Measurements from ENCODE around the gene LDLRAD4. TPM values are rescaled to one million over a fixed set of nuclear protein-coding genes. Genes with fewer than 3 reads are reported as not detected.
"Not testable (repeated sequence)": the region's sequence is repeated elsewhere in the genome, so short reads cannot be mapped to it uniquely, and the experiment has no call there.

Gene LDLRAD4
- polyA plus RNA-seq, 1 donor: 9.1 TPM

DNA sequence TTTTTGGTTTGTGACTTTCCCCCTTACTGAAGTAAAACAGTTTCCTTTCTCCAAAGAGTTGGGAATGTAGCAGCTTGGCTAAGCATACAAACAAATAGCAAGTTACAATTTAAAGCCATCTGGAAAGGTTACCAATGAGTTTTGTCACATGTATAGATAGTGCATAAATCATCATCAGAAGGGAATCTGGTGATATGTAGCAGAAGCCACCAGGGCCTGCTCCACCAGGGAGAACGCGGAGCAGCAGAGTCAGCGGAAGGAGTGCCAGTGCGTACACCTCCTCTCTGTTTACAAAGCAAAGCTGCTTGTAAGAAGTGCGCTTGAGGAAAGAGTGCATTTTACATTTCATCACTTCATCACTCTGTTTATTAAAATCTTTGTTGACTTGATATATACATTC lies 267.7 kb downstream of the LDLRAD4 start:
- Histone ChIP-seq H3K36me3 (ENCODE audit: control insufficient read depth, insufficient read depth, low read length) (no peaks in the 10 kb centered on the region), H3K4me3 (ENCODE audit: low read length) (no peak overlapping the region), H3K4me1 (ENCODE audit: control insufficient read depth, insufficient read depth, low read length) (no peaks in the 10 kb centered on the region), H3K27ac (ENCODE audit: low read length) (no peak overlapping the region), H3K9me3 (ENCODE audit: control insufficient read depth, low read depth, low read length) (no peaks in the 10 kb centered on the region), H3K27me3 (ENCODE audit: control insufficient read depth, insufficient read depth, low read length) (no peaks in the 10 kb centered on the region)
- no CpG with 5 or more reads among the region's 5 CpGs for WGBS (ENCODE audit: insufficient coverage, low lambda C conversion rate)
- DNase-seq: no peak

DNA sequence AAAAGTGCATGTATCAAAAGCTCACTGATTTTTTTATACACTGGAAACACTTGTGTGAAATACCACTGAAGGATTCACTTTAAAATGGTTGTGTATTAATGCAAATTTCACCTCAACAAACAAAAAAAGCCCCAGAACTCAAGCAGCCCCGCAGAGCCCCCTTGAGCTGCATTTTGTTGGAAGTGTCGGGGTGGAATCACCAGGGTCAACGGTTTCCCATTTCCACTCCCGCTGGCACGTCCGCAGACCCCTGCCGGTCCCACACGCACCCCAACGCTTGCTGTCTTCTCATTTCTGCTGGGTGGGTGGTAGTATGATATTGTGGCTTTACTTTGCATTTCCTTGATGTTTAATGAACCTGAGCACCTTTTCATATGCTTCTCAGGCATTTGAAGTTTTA lies 268.1 kb downstream of the LDLRAD4 start:
- no peak overlapping the region for H3K27ac ChIP-seq (ENCODE audit: low read length)
- no peaks in the 10 kb centered on the region for H3K36me3 ChIP-seq (ENCODE audit: control insufficient read depth, insufficient read depth, low read length)
- 100% methylated on average over 5 of the region's 9 CpGs for WGBS (ENCODE audit: insufficient coverage, low lambda C conversion rate)

DNA sequence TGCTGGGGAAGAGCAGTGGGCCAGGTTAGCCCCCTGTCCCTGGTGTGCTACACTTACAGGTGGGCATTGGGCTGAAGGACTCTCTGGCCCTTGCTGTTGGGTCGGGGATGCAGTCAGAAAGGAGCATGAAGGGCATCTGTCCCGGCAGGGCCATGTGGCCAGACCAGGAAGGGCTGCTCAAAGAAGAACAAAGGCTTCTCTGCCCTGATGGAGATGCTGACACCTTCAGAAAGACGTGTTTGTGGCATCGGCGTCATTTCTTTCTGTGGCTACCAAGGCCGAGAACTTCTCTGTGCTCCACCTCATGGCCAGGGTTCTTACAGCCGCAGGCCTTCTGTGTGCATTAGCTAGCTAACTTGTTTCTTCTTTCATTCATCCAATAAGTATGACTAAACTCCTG lies 268.7 kb downstream of the LDLRAD4 start:
- Histone ChIP-seq H3K36me3 (ENCODE audit: control insufficient read depth, insufficient read depth, low read length) (no peaks in the 10 kb centered on the region), H3K9me3 (ENCODE audit: control insufficient read depth, low read depth, low read length) (no peaks in the 10 kb centered on the region), H3K27ac (ENCODE audit: low read length) (no peak overlapping the region), H3K27me3 (ENCODE audit: control insufficient read depth, insufficient read depth, low read length) (no peaks in the 10 kb centered on the region), H3K4me1 (ENCODE audit: control insufficient read depth, insufficient read depth, low read length) (no peaks in the 10 kb centered on the region), H3K4me3 (ENCODE audit: low read length) (no peak overlapping the region)
- no CpG with 5 or more reads among the region's 7 CpGs for WGBS (ENCODE audit: insufficient coverage, low lambda C conversion rate)
- no peak for DNase-seq

More for the DNA sequence above, 268.1 kb downstream of the LDLRAD4 start:
- no peaks in the 10 kb centered on the region for H3K27me3 ChIP-seq (ENCODE audit: control insufficient read depth, insufficient read depth, low read length)
- no peak for DNase-seq
- no peaks in the 10 kb centered on the region for H3K9me3 ChIP-seq (ENCODE audit: control insufficient read depth, low read depth, low read length)
- no peaks in the 10 kb centered on the region for H3K4me1 ChIP-seq (ENCODE audit: control insufficient read depth, insufficient read depth, low read length)
- no peak overlapping the region for H3K4me3 ChIP-seq (ENCODE audit: low read length)

DNA sequence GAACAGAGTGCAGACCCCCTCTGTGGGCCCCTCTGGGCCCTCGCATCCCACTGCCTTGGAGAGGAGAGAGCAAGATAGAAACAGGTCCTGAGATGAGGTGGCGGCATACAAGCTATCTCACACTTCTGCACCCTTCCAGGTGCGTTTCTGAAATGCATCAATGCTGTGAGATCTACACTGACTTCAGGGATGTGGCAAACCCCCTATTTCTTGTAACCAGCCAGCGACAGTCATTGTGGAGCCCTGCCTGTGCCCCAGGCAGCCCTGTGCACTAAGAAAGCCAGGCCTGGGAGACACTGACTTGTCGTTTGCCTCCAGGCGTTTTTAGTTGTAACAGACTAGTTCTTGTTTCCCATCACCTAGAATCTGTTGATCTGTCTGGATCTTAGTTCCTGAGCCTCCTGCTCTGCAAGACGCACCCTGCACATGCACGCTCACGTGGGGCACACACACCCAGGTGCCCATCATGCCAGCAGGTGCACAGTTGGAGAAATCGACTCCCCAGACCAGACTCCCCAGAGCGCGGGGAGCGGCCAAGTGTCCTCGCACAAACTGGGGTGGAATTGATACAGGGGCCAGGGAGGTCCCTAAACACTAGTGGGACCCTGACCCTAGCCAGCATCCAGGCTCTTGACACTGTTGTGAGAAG lies 269.8 kb downstream of the LDLRAD4 start:
- Histone ChIP-seq H3K4me3 (ENCODE audit: low read length) (no peak overlapping the region), H3K36me3 (ENCODE audit: control insufficient read depth, insufficient read depth, low read length) (no peaks in the 10 kb centered on the region), H3K27ac (ENCODE audit: low read length) (no peak overlapping the region), H3K4me1 (ENCODE audit: control insufficient read depth, insufficient read depth, low read length) (no peaks in the 10 kb centered on the region), H3K9me3 (ENCODE audit: control insufficient read depth, low read depth, low read length) (no peaks in the 10 kb centered on the region), H3K27me3 (ENCODE audit: control insufficient read depth, insufficient read depth, low read length) (no peaks in the 10 kb centered on the region)
- DNase-seq: no peak
- no CpG with 5 or more reads among the region's 14 CpGs for WGBS (ENCODE audit: insufficient coverage, low lambda C conversion rate)

DNA sequence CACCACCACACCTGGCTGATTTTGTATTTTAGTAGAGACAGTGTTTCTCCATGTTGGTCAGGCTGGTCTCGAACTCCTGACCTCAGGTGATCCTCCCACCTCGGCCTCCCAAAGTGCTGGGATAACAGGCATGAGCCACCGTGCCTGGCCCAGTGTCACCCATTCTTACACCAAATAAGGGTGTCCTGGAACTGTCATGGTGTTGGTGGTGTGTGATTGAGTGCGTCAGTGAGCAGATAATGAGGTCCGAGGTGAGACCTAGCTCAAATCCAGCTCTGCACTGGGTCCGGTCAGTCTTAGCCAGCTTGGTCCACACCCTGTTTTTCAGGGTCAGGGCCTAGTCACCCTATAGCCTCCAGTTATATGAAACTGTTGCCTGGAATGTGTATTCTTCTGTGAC lies 270.7 kb downstream of the LDLRAD4 start:
- H3K4me1 ChIP-seq (ENCODE audit: control insufficient read depth, insufficient read depth, low read length); H3K4me3 ChIP-seq (ENCODE audit: low read length); H3K27ac ChIP-seq (ENCODE audit: low read length); DNase-seq; H3K9me3 ChIP-seq (ENCODE audit: control insufficient read depth, low read depth, low read length); H3K27me3 ChIP-seq (ENCODE audit: control insufficient read depth, insufficient read depth, low read length); H3K36me3 ChIP-seq (ENCODE audit: control insufficient read depth, insufficient read depth, low read length): not testable (repeated sequence)
- no CpG with 5 or more reads among the region's 6 CpGs for WGBS (ENCODE audit: insufficient coverage, low lambda C conversion rate)

DNA sequence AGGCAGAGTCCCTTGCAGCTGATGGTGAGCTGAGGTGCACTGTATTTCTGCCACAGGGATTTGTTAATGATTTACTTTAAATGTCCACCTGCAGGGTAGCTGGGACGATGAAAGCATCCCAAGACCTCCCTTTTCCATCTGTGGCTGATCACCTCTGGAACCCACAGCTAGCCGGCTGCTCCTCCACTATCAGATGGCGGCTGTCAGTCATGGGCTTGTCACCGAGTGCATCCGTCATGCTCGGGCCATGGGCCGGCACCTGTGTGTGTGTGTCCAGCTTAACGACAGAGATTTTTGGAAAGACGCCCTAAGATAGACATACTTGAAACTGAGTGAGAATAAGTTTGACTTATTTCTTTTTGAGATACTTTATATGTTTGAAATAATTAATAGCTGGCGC lies 272.6 kb downstream of the LDLRAD4 start:
- Histone ChIP-seq H3K9me3 (ENCODE audit: control insufficient read depth, low read depth, low read length) (no peaks in the 10 kb centered on the region), H3K4me1 (ENCODE audit: control insufficient read depth, insufficient read depth, low read length) (no peaks in the 10 kb centered on the region), H3K27ac (ENCODE audit: low read length) (no peak overlapping the region), H3K36me3 (ENCODE audit: control insufficient read depth, insufficient read depth, low read length) (no peaks in the 10 kb centered on the region), H3K27me3 (ENCODE audit: control insufficient read depth, insufficient read depth, low read length) (no peaks in the 10 kb centered on the region), H3K4me3 (ENCODE audit: low read length) (no peak overlapping the region)
- DNase-seq: no peak
- 100% methylated on average over 1 of the region's 10 CpGs for WGBS (ENCODE audit: insufficient coverage, low lambda C conversion rate)

DNA sequence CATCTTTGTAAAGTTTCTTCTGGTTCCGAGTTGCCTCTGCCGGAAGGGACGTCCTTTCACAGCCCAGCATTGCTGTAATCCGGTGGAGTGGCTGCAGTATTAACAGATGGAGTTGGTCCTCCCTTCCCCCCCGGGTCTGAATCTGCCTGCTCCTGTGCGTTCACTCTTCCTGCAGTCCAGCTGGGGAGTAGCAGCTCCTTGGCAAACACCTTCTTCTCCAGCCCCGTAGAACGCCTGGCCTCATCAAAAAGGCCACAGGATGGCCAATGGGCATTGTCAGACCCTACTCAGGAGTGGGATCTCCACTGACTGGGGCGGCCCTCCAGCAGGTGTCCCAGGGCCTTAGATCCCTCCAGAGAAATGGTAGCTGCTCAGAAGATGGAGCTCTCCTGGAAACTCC lies 273.8 kb downstream of the LDLRAD4 start:
- Histone ChIP-seq H3K9me3 (ENCODE audit: control insufficient read depth, low read depth, low read length) (no peaks in the 10 kb centered on the region), H3K4me3 (ENCODE audit: low read length) (no peak overlapping the region), H3K36me3 (ENCODE audit: control insufficient read depth, insufficient read depth, low read length) (no peaks in the 10 kb centered on the region), H3K27ac (ENCODE audit: low read length) (no peak overlapping the region), H3K27me3 (ENCODE audit: control insufficient read depth, insufficient read depth, low read length) (no peaks in the 10 kb centered on the region), H3K4me1 (ENCODE audit: control insufficient read depth, insufficient read depth, low read length) (no peaks in the 10 kb centered on the region)
- no CpG with 5 or more reads among the region's 9 CpGs for WGBS (ENCODE audit: insufficient coverage, low lambda C conversion rate)
- no peak for DNase-seq

DNA sequence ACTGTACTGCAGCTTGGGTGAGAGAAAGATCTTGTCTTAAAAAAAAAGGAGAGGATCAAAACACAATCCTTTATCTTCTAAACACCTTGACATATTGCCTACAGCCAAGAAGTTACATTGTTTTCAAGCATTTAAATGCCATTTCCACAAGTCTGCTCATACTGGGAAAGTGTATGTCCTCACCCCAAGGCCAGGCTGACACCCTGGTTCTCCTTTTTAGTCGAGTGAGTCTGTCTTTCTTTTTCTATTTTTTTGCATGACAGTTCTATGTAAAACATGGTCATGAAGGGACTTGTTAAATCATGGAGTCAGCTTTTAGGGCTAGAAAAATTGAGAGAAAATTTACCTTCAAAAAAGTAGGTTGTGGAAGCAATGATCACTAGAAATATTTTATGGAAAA lies 274.5 kb downstream of the LDLRAD4 start:
- H3K27ac ChIP-seq (ENCODE audit: low read length): no peak overlapping the region
- no peak for DNase-seq
- no CpG with 5 or more reads among the region's 1 CpG for WGBS (ENCODE audit: insufficient coverage, low lambda C conversion rate)
- H3K27me3 ChIP-seq (ENCODE audit: control insufficient read depth, insufficient read depth, low read length): no peaks in the 10 kb centered on the region
- no peaks in the 10 kb centered on the region for H3K4me1 ChIP-seq (ENCODE audit: control insufficient read depth, insufficient read depth, low read length)
- H3K9me3 ChIP-seq (ENCODE audit: control insufficient read depth, low read depth, low read length): no peaks in the 10 kb centered on the region
- H3K36me3 ChIP-seq (ENCODE audit: control insufficient read depth, insufficient read depth, low read length): no peaks in the 10 kb centered on the region
- H3K4me3 ChIP-seq (ENCODE audit: low read length): no peak overlapping the region

DNA sequence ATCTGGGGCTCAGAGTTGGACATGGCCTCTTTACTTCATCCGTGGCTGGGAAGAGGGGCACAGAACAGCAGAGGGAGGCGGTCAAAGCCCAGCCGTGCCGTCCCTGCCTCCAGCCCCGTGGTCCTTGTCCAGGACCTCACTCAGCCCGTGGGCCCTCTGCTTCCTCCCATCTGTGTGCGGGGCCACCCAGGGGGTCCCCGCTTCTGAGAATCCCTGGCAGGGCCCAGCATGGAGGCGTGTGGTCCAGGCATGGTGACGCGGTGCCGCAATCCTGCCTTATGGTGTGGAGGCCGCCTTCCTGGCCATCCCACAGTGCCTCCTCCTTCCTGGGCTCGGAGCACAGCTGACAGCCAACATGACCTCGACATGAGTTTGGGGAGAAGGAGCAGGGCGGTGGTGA lies 275.2 kb downstream of the LDLRAD4 start:
- H3K27me3 ChIP-seq (ENCODE audit: control insufficient read depth, insufficient read depth, low read length): no peaks in the 10 kb centered on the region
- H3K4me1 ChIP-seq (ENCODE audit: control insufficient read depth, insufficient read depth, low read length): no peaks in the 10 kb centered on the region
- WGBS (ENCODE audit: insufficient coverage, low lambda C conversion rate): no CpG with 5 or more reads among the region's 16 CpGs
- DNase-seq: no peak
- no peak overlapping the region for H3K27ac ChIP-seq (ENCODE audit: low read length)
- H3K4me3 ChIP-seq (ENCODE audit: low read length): no peak overlapping the region
- no peaks in the 10 kb centered on the region for H3K36me3 ChIP-seq (ENCODE audit: control insufficient read depth, insufficient read depth, low read length)
- H3K9me3 ChIP-seq (ENCODE audit: control insufficient read depth, low read depth, low read length): peaks cover 6% of the 10 kb centered on the region

DNA sequence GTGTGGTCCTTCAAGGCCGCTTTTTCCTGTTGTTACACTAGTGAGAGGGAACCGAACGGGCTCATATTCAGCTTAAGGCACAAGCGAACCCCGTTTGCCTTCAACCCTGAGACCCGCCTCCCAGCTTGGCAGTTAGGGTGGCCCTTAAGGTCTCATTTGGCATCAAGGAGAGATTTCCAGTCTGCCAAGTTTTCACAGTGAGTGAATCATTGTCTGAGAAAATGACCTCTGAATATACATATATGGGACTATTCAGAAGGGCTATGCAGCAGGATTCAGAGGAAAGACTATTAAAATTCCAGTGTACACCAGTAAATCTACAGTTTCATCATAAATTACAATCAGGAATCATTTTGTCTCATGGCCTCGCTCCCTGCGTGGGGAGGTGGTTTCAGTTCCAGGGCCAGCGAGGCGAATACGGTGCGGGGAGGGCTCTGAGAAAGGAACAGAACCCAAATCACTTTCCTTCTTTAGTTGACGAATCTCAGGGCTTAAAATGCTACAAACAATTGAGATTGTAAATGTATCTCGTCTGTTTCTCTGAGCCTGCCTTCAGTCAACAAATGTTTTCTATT lies 276.4 kb downstream of the LDLRAD4 start:
- no peak overlapping the region for H3K4me3 ChIP-seq (ENCODE audit: low read length)
- H3K9me3 ChIP-seq (ENCODE audit: control insufficient read depth, low read depth, low read length): peaks cover 9% of the 10 kb centered on the region
- no peaks in the 10 kb centered on the region for H3K36me3 ChIP-seq (ENCODE audit: control insufficient read depth, insufficient read depth, low read length)
- no peaks in the 10 kb centered on the region for H3K27me3 ChIP-seq (ENCODE audit: control insufficient read depth, insufficient read depth, low read length)
- no peak for DNase-seq
- no peak overlapping the region for H3K27ac ChIP-seq (ENCODE audit: low read length)
- no peaks in the 10 kb centered on the region for H3K4me1 ChIP-seq (ENCODE audit: control insufficient read depth, insufficient read depth, low read length)
- WGBS (ENCODE audit: insufficient coverage, low lambda C conversion rate): no CpG with 5 or more reads among the region's 14 CpGs

DNA sequence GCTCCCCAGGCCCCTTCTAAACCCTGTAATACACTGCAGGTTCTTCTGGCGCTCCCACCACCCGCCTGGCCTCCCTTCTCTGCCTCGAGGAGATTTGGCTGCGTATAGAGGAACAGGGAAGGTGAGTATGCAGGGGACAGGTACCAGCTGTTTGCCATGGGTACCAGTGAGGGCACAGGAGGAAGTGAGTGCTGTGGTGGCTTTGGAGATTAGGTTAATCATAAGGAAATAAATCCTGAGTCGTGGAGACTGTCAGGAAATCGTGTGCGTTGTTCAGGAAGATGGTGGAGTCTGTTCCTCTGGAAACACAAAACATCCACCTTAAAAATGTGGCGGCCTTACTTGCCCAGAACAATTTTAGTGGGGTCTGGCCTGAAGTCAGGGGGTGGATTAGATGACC lies 277.4 kb downstream of the LDLRAD4 start:
- Histone ChIP-seq H3K27me3 (ENCODE audit: control insufficient read depth, insufficient read depth, low read length) (peaks cover 2% of the 10 kb centered on the region), H3K4me1 (ENCODE audit: control insufficient read depth, insufficient read depth, low read length) (no peaks in the 10 kb centered on the region), H3K36me3 (ENCODE audit: control insufficient read depth, insufficient read depth, low read length) (no peaks in the 10 kb centered on the region), H3K9me3 (ENCODE audit: control insufficient read depth, low read depth, low read length) (peaks cover 9% of the 10 kb centered on the region), H3K4me3 (ENCODE audit: low read length) (no peak overlapping the region), H3K27ac (ENCODE audit: low read length) (no peak overlapping the region)
- no peak for DNase-seq
- WGBS (ENCODE audit: insufficient coverage, low lambda C conversion rate): no CpG with 5 or more reads among the region's 8 CpGs

Measured in large intestine (tissue), 3 donors.